ENCODE results near the gene ODAPH. TPM values are rescaled to one million over a fixed set of nuclear protein-coding genes. Genes with fewer than 3 reads are reported as not detected.
"Not testable (repeated sequence)": the region's sequence is repeated elsewhere in the genome, so short reads cannot be mapped to it uniquely, and the experiment has no call there.

Gene ODAPH
- total RNA-seq, 4 donors from 2014 or later = not detected

GRCh38 chr4:75516144-75516543, 39.7 kb upstream of the ODAPH start:
- intact Hi-C loops (cut with DNase I; ENCODE audit: low total_unique reads) (no loop called here), in situ Hi-C loops (cut with MboI; ENCODE audit: low pct_ligation_motif_present in 1 of 4, low pct_unique_long_range_greater_than_20kb in 1 of 4, low sequenced_read_pairs in 3 of 4) (no loop called here)
- DNase-seq = no peak
- TF ChIP-seq POLR2A (IDR thresholded peaks at IDR 0.05) (no peak), CTCF (IDR thresholded peaks at IDR 0.05) (no peak), EP300 (IDR thresholded peaks at IDR 0.05; ENCODE audit: low read depth) (no peak), POLR2AphosphoS5 (IDR thresholded peaks at IDR 0.05) (no peak)
- H3K9me3 ChIP-seq = no peaks in the 10 kb centered on the region
- no peaks in the 10 kb centered on the region for H3K27me3 ChIP-seq
- peaks cover 11 to 38% (median 30%) of the 10 kb centered on the region in 4 donors for H3K4me1 ChIP-seq
- 81 to 92% methylated on average over 1 of the region's 1 CpG for WGBS, 2 donors (ENCODE audit: low coverage in 1 of 2)
- no peak overlapping the region for H3K27ac ChIP-seq
- H3K36me3 ChIP-seq = peaks cover 0 to 18% (median 3%) of the 10 kb centered on the region in 4 donors
- no peak overlapping the region for H3K4me3 ChIP-seq

GRCh38 chr4:75519452-75519851, 36.4 kb upstream of the ODAPH start:
- H3K27me3 ChIP-seq; in situ Hi-C loops (cut with MboI; ENCODE audit: low pct_ligation_motif_present in 1 of 4, low pct_unique_long_range_greater_than_20kb in 1 of 4, low sequenced_read_pairs in 3 of 4); H3K27ac ChIP-seq; H3K4me3 ChIP-seq; DNase-seq; intact Hi-C loops (cut with DNase I; ENCODE audit: low total_unique reads); H3K9me3 ChIP-seq: not testable (repeated sequence)
- WGBS, 2 donors (ENCODE audit: low coverage in 1 of 2) = 96% methylated on average over 4 of the region's 7 CpGs; no CpG with 5 or more reads in 1 of the 2 donors
- peaks cover 0 to 41% (median 7%) of the 10 kb centered on the region in 4 donors for H3K36me3 ChIP-seq
- H3K4me1 ChIP-seq = peaks cover 0 to 15% (median 10%) of the 10 kb centered on the region in 4 donors

GRCh38 chr4:75525086-75525485, 30.8 kb upstream of the ODAPH start:
- no peak for DNase-seq
- in situ Hi-C loops (cut with MboI; ENCODE audit: low pct_ligation_motif_present in 1 of 4, low pct_unique_long_range_greater_than_20kb in 1 of 4, low sequenced_read_pairs in 3 of 4) (no loop called here), intact Hi-C loops (cut with DNase I; ENCODE audit: low total_unique reads) (no loop called here)
- Histone ChIP-seq H3K4me1 (no peaks in the 10 kb centered on the region), H3K4me3 (no peak overlapping the region), H3K27ac (no peak overlapping the region), H3K36me3 (peaks cover 0 to 53% (median 19%) of the 10 kb centered on the region in 4 donors), H3K9me3 (no peaks in the 10 kb centered on the region), H3K27me3 (no peaks in the 10 kb centered on the region)
- 93 to 100% methylated on average over 1 of the region's 1 CpG for WGBS, 2 donors (ENCODE audit: low coverage in 1 of 2)
- TF ChIP-seq CTCF (IDR thresholded peaks at IDR 0.05) (no peak), POLR2A (IDR thresholded peaks at IDR 0.05) (no peak), EP300 (IDR thresholded peaks at IDR 0.05; ENCODE audit: low read depth) (no peak), POLR2AphosphoS5 (IDR thresholded peaks at IDR 0.05) (no peak)

GRCh38 chr4:75525910-75526309, 30.0 kb upstream of the ODAPH start:
- Histone ChIP-seq H3K36me3 (peaks cover 0 to 54% (median 22%) of the 10 kb centered on the region in 4 donors), H3K4me1 (no peaks in the 10 kb centered on the region), H3K9me3 (no peaks in the 10 kb centered on the region), H3K27me3 (no peaks in the 10 kb centered on the region), H3K4me3 (no peak overlapping the region), H3K27ac (no peak overlapping the region)
- no peak for TF ChIP-seq EP300 (IDR thresholded peaks at IDR 0.05; ENCODE audit: low read depth)
- no peak for TF ChIP-seq CTCF (IDR thresholded peaks at IDR 0.05)
- no peak for TF ChIP-seq POLR2A (IDR thresholded peaks at IDR 0.05)
- TF ChIP-seq POLR2AphosphoS5 (IDR thresholded peaks at IDR 0.05) = no peak
- intact Hi-C loops (cut with DNase I; ENCODE audit: low total_unique reads) = no loop called here
- in situ Hi-C loops (cut with MboI; ENCODE audit: low pct_ligation_motif_present in 1 of 4, low pct_unique_long_range_greater_than_20kb in 1 of 4, low sequenced_read_pairs in 3 of 4) = no loop called here
- 100% methylated on average over 1 of the region's 1 CpG for WGBS, 2 donors (ENCODE audit: low coverage in 1 of 2)
- no peak for DNase-seq

- no peaks in the 10 kb centered on the region for H3K27me3 ChIP-seq
- intact Hi-C loops (cut with DNase I; ENCODE audit: low total_unique reads) (no loop called here), in situ Hi-C loops (cut with MboI; ENCODE audit: low pct_ligation_motif_present in 1 of 4, low pct_unique_long_range_greater_than_20kb in 1 of 4, low sequenced_read_pairs in 3 of 4) (no loop called here)
- no peak overlapping the region for H3K27ac ChIP-seq
- TF ChIP-seq POLR2AphosphoS5 (IDR thresholded peaks at IDR 0.05) (no peak), POLR2A (IDR thresholded peaks at IDR 0.05) (no peak), CTCF (IDR thresholded peaks at IDR 0.05) (no peak), EP300 (IDR thresholded peaks at IDR 0.05; ENCODE audit: low read depth) (no peak)
- no peaks in the 10 kb centered on the region for H3K4me1 ChIP-seq
- DNase-seq = no peak
- H3K9me3 ChIP-seq = no peaks in the 10 kb centered on the region
- H3K4me3 ChIP-seq = no peak overlapping the region
- H3K36me3 ChIP-seq = peaks cover 0 to 50% (median 23%) of the 10 kb centered on the region in 4 donors
These were observed 28.4 kb upstream of the ODAPH start for GRCh38 chr4:75527482-75527881.

Measured in transverse colon (tissue), 4 donors.